ENCODE results near the gene DNAJC24.
"Not testable (repeated sequence)": the region's sequence is repeated elsewhere in the genome, so short reads cannot be mapped to it uniquely, and the experiment has no call there.

Gene DNAJC24

GRCh38 chr11:31369348-31370329 is at the start of gene DNAJC24, which contains the start of gene DCDC1:
TSS of gene DNAJC24 (plus strand) at chr11:31369860. CDS start at chr11:31370749, 889 bp downstream.
TSS of gene DCDC1 (minus strand) at chr11:31369739. CDS start at chr11:31328280, 41,459 bp downstream.
- no peaks in the 10 kb centered on the region for H3K9me3 ChIP-seq (ENCODE audit: control insufficient read depth in 1 of 2, low read length in 2 of 2)
- no peaks in the 10 kb centered on the region for H3K27me3 ChIP-seq (ENCODE audit: control insufficient read depth in 1 of 2, insufficient read depth in 2 of 2, low read length in 2 of 2)
- H3K4me1 ChIP-seq (ENCODE audit: control insufficient read depth in 1 of 2, insufficient read depth in 2 of 2, low read length in 2 of 2), result peaks cover 6 to 11% of the 10 kb centered on the region in 2 donors
- H3K27ac ChIP-seq (ENCODE audit: low read depth, low read length), result peak within 1 kb of the TSS; percentile 23
- H3K4me3 ChIP-seq (ENCODE audit: low read depth in 1 of 2, low read length in 2 of 2), result peak within 1 kb of the TSS; percentile 93 to 99
- H3K9ac ChIP-seq (ENCODE audit: low read depth in 1 of 2, low read length in 2 of 2), result peak within 1 kb of the TSS; percentile 79 to 91
- no peaks in the 10 kb centered on the region for H3K36me3 ChIP-seq (ENCODE audit: control insufficient read depth in 1 of 2, insufficient read depth in 2 of 2, low read length in 2 of 2)

GRCh38 chr11:31321494-31321893 is 48.2 kb upstream of the DNAJC24 start:
- H3K27ac ChIP-seq (ENCODE audit: low read depth, low read length); H3K4me3 ChIP-seq (ENCODE audit: low read depth in 1 of 2, low read length in 2 of 2); H3K4me1 ChIP-seq (ENCODE audit: control insufficient read depth in 1 of 2, insufficient read depth in 2 of 2, low read length in 2 of 2); H3K27me3 ChIP-seq (ENCODE audit: control insufficient read depth in 1 of 2, insufficient read depth in 2 of 2, low read length in 2 of 2); H3K9ac ChIP-seq (ENCODE audit: low read depth in 1 of 2, low read length in 2 of 2); H3K9me3 ChIP-seq (ENCODE audit: control insufficient read depth in 1 of 2, low read length in 2 of 2); H3K36me3 ChIP-seq (ENCODE audit: control insufficient read depth in 1 of 2, insufficient read depth in 2 of 2, low read length in 2 of 2): not testable (repeated sequence)

GRCh38 chr11:31323145-31323544 is 46.5 kb upstream of the DNAJC24 start:
- Histone ChIP-seq H3K4me1 (ENCODE audit: control insufficient read depth in 1 of 2, insufficient read depth in 2 of 2, low read length in 2 of 2) (no peaks in the 10 kb centered on the region), H3K9me3 (ENCODE audit: control insufficient read depth in 1 of 2, low read length in 2 of 2) (no peaks in the 10 kb centered on the region), H3K27ac (ENCODE audit: low read depth, low read length) (no peak overlapping the region), H3K36me3 (ENCODE audit: control insufficient read depth in 1 of 2, insufficient read depth in 2 of 2, low read length in 2 of 2) (no peaks in the 10 kb centered on the region), H3K4me3 (ENCODE audit: low read depth in 1 of 2, low read length in 2 of 2) (no peak overlapping the region), H3K27me3 (ENCODE audit: control insufficient read depth in 1 of 2, insufficient read depth in 2 of 2, low read length in 2 of 2) (no peaks in the 10 kb centered on the region), H3K9ac (ENCODE audit: low read depth in 1 of 2, low read length in 2 of 2) (no peak overlapping the region)

GRCh38 chr11:31325160-31325559 is 44.5 kb upstream of the DNAJC24 start:
- Histone ChIP-seq H3K9ac (ENCODE audit: low read depth in 1 of 2, low read length in 2 of 2) (no peak overlapping the region), H3K4me1 (ENCODE audit: control insufficient read depth in 1 of 2, insufficient read depth in 2 of 2, low read length in 2 of 2) (no peaks in the 10 kb centered on the region), H3K9me3 (ENCODE audit: control insufficient read depth in 1 of 2, low read length in 2 of 2) (no peaks in the 10 kb centered on the region), H3K4me3 (ENCODE audit: low read depth in 1 of 2, low read length in 2 of 2) (no peak overlapping the region), H3K27me3 (ENCODE audit: control insufficient read depth in 1 of 2, insufficient read depth in 2 of 2, low read length in 2 of 2) (no peaks in the 10 kb centered on the region), H3K36me3 (ENCODE audit: control insufficient read depth in 1 of 2, insufficient read depth in 2 of 2, low read length in 2 of 2) (no peaks in the 10 kb centered on the region), H3K27ac (ENCODE audit: low read depth, low read length) (no peak overlapping the region)

- Histone ChIP-seq H3K27ac (ENCODE audit: low read depth, low read length) (no peak overlapping the region), H3K4me1 (ENCODE audit: control insufficient read depth in 1 of 2, insufficient read depth in 2 of 2, low read length in 2 of 2) (no peaks in the 10 kb centered on the region), H3K9me3 (ENCODE audit: control insufficient read depth in 1 of 2, low read length in 2 of 2) (no peaks in the 10 kb centered on the region), H3K36me3 (ENCODE audit: control insufficient read depth in 1 of 2, insufficient read depth in 2 of 2, low read length in 2 of 2) (no peaks in the 10 kb centered on the region), H3K4me3 (ENCODE audit: low read depth in 1 of 2, low read length in 2 of 2) (peak overlapping the region; percentile 28 to 29), H3K9ac (ENCODE audit: low read depth in 1 of 2, low read length in 2 of 2) (no peak overlapping the region), H3K27me3 (ENCODE audit: control insufficient read depth in 1 of 2, insufficient read depth in 2 of 2, low read length in 2 of 2) (no peaks in the 10 kb centered on the region)
Observed at GRCh38 chr11:31326470-31327148, 43.1 kb upstream of the DNAJC24 start.

- Histone ChIP-seq H3K4me3 (ENCODE audit: low read depth in 1 of 2, low read length in 2 of 2) (no peak overlapping the region), H3K9me3 (ENCODE audit: control insufficient read depth in 1 of 2, low read length in 2 of 2) (no peaks in the 10 kb centered on the region), H3K36me3 (ENCODE audit: control insufficient read depth in 1 of 2, insufficient read depth in 2 of 2, low read length in 2 of 2) (no peaks in the 10 kb centered on the region), H3K27ac (ENCODE audit: low read depth, low read length) (no peak overlapping the region), H3K9ac (ENCODE audit: low read depth in 1 of 2, low read length in 2 of 2) (no peak overlapping the region), H3K27me3 (ENCODE audit: control insufficient read depth in 1 of 2, insufficient read depth in 2 of 2, low read length in 2 of 2) (no peaks in the 10 kb centered on the region), H3K4me1 (ENCODE audit: control insufficient read depth in 1 of 2, insufficient read depth in 2 of 2, low read length in 2 of 2) (no peaks in the 10 kb centered on the region)
Observed at GRCh38 chr11:31327417-31327816, 42.2 kb upstream of the DNAJC24 start.

GRCh38 chr11:31328697-31329096 is 41.0 kb upstream of the DNAJC24 start:
- no peaks in the 10 kb centered on the region for H3K4me1 ChIP-seq (ENCODE audit: control insufficient read depth in 1 of 2, insufficient read depth in 2 of 2, low read length in 2 of 2)
- no peaks in the 10 kb centered on the region for H3K36me3 ChIP-seq (ENCODE audit: control insufficient read depth in 1 of 2, insufficient read depth in 2 of 2, low read length in 2 of 2)
- H3K27ac ChIP-seq (ENCODE audit: low read depth, low read length), result no peak overlapping the region
- no peak overlapping the region for H3K9ac ChIP-seq (ENCODE audit: low read depth in 1 of 2, low read length in 2 of 2)
- H3K4me3 ChIP-seq (ENCODE audit: low read depth in 1 of 2, low read length in 2 of 2), result no peak overlapping the region
- H3K27me3 ChIP-seq (ENCODE audit: control insufficient read depth in 1 of 2, insufficient read depth in 2 of 2, low read length in 2 of 2), result no peaks in the 10 kb centered on the region
- H3K9me3 ChIP-seq (ENCODE audit: control insufficient read depth in 1 of 2, low read length in 2 of 2), result no peaks in the 10 kb centered on the region

GRCh38 chr11:31337806-31338205 is 31.9 kb upstream of the DNAJC24 start:
- peaks cover 0 to 5% of the 10 kb centered on the region in 2 donors for H3K9me3 ChIP-seq (ENCODE audit: control insufficient read depth in 1 of 2, low read length in 2 of 2)
- no peak overlapping the region for H3K9ac ChIP-seq (ENCODE audit: low read depth in 1 of 2, low read length in 2 of 2)
- H3K27me3 ChIP-seq (ENCODE audit: control insufficient read depth in 1 of 2, insufficient read depth in 2 of 2, low read length in 2 of 2), result peaks cover 0 to 8% of the 10 kb centered on the region in 2 donors
- no peaks in the 10 kb centered on the region for H3K36me3 ChIP-seq (ENCODE audit: control insufficient read depth in 1 of 2, insufficient read depth in 2 of 2, low read length in 2 of 2)
- no peak overlapping the region for H3K27ac ChIP-seq (ENCODE audit: low read depth, low read length)
- H3K4me1 ChIP-seq (ENCODE audit: control insufficient read depth in 1 of 2, insufficient read depth in 2 of 2, low read length in 2 of 2), result no peaks in the 10 kb centered on the region
- H3K4me3 ChIP-seq (ENCODE audit: low read depth in 1 of 2, low read length in 2 of 2), result no peak overlapping the region

- H3K27me3 ChIP-seq (ENCODE audit: control insufficient read depth in 1 of 2, insufficient read depth in 2 of 2, low read length in 2 of 2), result peaks cover 0 to 8% of the 10 kb centered on the region in 2 donors
- H3K4me3 ChIP-seq (ENCODE audit: low read depth in 1 of 2, low read length in 2 of 2), result no peak overlapping the region
- no peaks in the 10 kb centered on the region for H3K9me3 ChIP-seq (ENCODE audit: control insufficient read depth in 1 of 2, low read length in 2 of 2)
Observed at GRCh38 chr11:31340903-31341572, 28.6 kb upstream of the DNAJC24 start.

GRCh38 chr11:31351168-31351567 is 18.5 kb upstream of the DNAJC24 start:
- Histone ChIP-seq H3K9ac (ENCODE audit: low read depth in 1 of 2, low read length in 2 of 2) (no peak overlapping the region), H3K9me3 (ENCODE audit: control insufficient read depth in 1 of 2, low read length in 2 of 2) (no peaks in the 10 kb centered on the region), H3K27ac (ENCODE audit: low read depth, low read length) (no peak overlapping the region)

More at GRCh38 chr11:31340903-31341572, 28.6 kb upstream of the DNAJC24 start:
- Histone ChIP-seq H3K4me1 (ENCODE audit: control insufficient read depth in 1 of 2, insufficient read depth in 2 of 2, low read length in 2 of 2) (no peaks in the 10 kb centered on the region), H3K27ac (ENCODE audit: low read depth, low read length) (no peak overlapping the region), H3K9ac (ENCODE audit: low read depth in 1 of 2, low read length in 2 of 2) (no peak overlapping the region), H3K36me3 (ENCODE audit: control insufficient read depth in 1 of 2, insufficient read depth in 2 of 2, low read length in 2 of 2) (no peaks in the 10 kb centered on the region)

More at GRCh38 chr11:31351168-31351567, 18.5 kb upstream of the DNAJC24 start:
- H3K4me3 ChIP-seq (ENCODE audit: low read depth in 1 of 2, low read length in 2 of 2), result no peak overlapping the region
- H3K27me3 ChIP-seq (ENCODE audit: control insufficient read depth in 1 of 2, insufficient read depth in 2 of 2, low read length in 2 of 2), result no peaks in the 10 kb centered on the region
- no peaks in the 10 kb centered on the region for H3K36me3 ChIP-seq (ENCODE audit: control insufficient read depth in 1 of 2, insufficient read depth in 2 of 2, low read length in 2 of 2)
- no peaks in the 10 kb centered on the region for H3K4me1 ChIP-seq (ENCODE audit: control insufficient read depth in 1 of 2, insufficient read depth in 2 of 2, low read length in 2 of 2)

Data from duodenal mucosa (tissue), 2 donors.